NOMO-1 treated with DMSO at 0.1 percent for 48 hours (cell line): ENCODE measurements around the gene SCT.
A peak's percentile ranks its signal among the peaks of the same experiment; 100 is the strongest.

Experiments
- DNase-seq: peaks from one replicate; lab custom pipeline; 2025; ENCODE audit not compliant: unreplicated experiment; lab: John Stamatoyannopoulos, UW

The SCT gene

DNA sequence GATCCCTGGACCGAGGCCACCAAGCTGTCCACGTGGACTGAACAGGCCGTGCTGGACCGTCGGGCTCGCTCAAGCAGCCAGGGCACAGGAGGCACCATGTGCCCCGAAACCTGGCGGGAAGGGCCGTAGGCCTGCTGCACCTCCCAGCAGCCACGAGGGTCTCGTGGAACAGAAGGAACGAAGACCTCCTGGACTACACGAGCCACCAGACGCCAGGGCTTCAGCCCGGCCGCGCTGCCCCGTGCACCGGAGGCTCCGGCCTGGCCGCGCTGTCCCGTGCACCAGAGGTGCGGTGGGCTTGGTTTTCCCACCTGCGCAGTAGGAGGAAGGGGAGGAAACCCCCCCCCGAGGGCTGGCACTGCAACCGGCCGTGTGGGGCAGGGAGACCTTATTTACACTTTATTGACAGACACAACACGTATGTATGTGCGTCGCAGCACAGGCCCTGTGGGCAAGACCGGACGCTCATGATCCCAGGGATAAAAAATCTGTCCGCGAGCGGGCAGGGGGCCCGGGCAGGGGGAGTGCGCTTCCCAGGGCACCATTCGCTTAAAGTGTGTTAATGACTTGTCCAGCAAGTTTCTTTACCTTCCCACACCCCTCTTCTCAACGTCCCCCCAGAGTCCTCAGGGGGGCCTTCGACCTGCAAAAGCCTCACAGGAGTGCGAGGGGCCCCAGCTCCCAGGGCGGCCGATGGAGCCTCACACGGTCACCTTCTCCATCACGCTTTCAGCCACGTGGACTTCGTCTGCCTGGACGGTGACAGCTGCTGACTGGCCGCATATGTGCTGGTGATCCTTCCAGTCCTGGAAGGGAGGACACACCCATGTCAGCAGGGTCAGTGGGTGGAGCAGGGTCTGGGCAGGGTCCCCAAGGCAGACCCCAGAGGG, 17.1 kb upstream of the SCT start:
- no peak for DNase-seq

DNA sequence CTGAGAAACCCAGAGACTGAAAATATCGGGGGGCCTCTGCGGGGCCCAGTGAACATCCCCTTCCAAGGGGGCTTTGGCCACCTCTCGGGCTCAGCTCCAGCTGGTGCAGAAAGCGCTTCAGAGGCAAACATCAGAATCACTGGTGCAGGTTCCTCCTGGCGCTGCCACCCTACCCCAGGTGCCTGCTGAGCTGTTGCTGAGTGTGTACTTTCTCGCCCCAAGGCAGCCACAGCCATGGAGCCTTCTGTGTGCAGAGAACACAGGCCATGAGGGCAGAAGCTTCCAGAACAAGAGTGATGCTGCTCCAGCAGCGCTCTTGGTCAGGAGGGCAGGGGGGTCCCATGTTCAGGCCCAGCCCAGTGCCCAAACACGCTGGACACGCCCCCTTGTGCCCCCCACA, 16.4 kb upstream of the SCT start:
- DNase-seq = no peak

DNA sequence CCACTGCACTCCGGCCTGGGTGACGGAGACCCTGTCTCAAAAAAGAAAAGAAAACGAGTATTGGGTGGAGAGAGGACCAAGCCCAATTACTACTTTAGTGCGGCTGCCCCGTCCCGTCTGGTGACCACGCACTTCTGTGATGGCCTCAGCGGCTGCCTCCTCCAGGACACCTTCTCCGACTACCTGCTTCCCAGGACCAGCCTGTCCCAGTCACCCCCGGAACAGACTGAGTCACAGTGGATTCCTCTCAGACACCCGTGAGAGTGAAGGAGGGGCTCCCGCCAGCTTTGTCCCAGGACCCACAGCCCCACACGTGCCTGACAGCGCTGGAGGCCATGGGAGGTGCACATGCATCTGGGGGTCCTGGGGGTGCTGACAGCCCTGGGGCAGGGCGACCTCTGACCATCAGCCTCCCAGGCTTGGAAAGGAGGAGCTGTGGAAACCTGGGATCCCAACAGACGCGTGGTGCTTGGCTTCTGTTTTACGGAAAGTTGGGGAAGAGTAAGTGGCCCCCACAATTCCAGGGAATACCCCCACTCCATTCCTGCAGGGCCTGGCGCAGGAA, 14.9 kb upstream of the SCT start:
- DNase-seq = no peak

DNA sequence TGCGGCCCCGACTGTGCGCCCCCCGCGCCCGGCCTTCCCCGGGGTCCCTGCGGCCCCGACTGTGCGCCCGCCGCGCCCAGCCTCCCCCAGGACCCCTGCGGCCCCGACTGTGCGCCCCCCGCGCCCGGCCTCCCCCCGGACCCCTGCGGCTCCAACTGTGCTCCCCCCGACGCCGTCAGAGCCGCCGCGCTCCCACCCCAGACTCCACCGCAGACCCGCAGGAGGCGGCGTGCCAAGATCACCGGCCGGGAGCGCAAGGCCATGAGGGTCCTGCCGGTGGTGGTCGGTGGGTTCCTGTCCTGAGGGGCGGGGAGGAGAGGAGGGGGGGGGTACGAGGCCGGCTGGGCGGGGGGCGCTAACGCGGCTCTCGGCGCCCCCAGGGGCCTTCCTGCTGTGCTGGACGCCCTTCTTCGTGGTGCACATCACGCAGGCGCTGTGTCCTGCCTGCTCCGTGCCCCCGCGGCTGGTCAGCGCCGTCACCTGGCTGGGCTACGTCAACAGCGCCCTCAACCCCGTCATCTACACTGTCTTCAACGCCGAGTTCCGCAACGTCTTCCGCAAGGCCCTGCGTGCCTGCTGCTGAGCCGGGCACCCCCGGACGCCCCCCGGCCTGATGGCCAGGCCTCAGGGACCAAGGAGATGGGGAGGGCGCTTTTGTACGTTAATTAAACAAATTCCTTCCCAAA, 13.2 kb upstream of the SCT start:
- no peak for DNase-seq

DNA sequence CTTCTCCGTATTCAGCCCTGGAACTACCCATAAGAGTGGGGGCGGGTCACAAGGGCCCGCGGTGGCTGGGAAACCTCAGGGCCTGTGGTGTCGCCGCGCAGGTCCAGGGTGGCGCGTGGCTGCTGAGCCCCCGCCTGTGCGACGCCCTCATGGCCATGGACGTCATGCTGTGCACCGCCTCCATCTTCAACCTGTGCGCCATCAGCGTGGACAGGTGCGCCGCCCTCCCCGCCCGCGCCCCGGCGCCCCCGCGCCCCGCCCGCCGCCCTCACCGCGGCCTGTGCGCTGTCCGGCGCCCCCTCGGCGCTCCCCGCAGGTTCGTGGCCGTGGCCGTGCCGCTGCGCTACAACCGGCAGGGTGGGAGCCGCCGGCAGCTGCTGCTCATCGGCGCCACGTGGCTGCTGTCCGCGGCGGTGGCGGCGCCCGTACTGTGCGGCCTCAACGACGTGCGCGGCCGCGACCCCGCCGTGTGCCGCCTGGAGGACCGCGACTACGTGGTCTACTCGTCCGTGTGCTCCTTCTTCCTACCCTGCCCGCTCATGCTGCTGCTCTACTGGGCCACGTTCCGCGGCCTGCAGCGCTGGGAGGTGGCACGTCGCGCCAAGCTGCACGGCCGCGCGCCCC, 12.5 kb upstream of the SCT start:
- no peak for DNase-seq

DNA sequence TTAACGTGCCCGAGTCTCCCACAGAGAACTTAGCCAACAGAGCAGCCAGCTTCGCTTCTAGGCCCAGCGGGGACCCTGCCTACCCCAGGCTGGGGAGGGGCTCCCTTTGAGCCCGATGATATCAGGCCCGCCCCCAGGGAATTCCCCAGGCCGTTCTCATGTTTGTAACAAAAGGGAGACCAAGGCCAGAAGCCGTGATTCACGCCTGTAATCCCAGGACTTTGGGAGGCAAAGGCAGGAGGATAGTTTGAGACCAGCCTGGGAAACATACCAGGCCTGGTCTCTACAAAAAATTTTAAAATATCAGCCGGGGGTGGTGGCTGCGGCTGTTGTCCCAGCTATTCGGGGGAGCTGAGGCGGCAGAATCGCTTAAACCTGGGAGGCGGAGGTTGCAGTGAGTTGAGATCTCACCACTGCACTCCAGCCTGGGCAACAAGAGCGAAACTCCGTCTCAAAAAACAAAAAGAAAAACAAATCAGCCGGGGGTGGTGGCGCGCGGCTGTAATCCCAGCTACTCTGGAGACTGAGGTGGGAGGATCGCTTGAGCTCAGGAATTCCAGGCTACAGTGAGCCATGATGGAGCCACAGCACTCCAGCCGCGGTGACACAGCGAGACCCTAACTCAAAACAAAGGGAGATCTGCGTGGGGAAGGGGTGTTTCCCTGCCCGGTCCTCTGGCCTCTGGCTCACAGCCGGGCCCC, 11.8 kb upstream of the SCT start:
- no peak for DNase-seq

DNA sequence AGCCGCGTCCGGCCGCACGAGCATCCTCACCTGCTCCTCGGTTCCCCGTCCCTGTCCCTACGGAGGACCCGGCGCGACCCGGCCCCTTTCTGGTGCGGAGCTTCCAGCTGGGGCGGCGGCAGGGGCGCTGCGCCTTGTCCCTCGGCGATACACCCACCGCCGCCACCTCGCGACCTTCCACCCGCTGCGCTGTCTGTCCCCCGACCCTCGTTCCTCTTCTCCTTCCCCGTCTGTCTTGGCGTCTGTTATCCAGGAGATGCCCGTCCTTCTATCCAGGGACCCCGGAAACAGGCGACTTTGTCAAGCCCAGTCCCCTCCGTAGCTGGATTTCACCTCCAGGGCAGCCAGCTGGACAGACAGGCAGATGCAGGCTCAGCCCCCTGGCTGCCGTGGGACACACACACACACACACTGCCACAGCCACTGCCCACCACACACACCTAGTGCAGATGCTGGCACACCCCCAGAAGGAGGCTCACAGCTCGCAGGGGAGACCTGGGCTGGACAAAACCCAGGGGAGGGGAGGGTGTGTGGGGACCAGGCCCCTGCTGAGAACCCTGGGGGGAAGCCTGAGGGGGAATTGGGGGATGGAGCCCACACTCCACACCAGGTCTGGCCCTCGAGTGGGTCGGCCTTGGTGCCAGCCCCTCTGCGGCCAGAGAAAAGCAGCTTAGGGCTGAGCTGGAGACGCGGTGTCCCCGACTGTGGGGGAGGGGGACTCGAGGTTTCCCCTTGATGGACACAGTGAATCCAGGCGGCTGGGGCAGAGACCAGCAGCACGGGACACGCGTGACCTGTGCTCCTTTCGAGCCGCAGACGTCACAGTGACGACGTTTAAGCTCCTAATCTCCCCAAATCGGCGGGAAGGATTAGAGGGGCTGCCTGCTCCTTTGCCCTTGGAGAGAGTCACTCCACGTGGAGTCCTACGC, 10.9 kb upstream of the SCT start:
- no peak for DNase-seq

DNA sequence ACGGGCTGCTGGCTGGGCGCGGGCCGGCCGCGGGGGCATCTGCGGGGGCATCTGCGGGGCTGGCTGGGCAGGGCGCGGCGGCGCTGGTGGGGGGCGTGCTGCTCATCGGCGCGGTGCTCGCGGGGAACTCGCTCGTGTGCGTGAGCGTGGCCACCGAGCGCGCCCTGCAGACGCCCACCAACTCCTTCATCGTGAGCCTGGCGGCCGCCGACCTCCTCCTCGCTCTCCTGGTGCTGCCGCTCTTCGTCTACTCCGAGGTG, 10.3 kb upstream of the SCT start:
- DNase-seq = no peak

DNA sequence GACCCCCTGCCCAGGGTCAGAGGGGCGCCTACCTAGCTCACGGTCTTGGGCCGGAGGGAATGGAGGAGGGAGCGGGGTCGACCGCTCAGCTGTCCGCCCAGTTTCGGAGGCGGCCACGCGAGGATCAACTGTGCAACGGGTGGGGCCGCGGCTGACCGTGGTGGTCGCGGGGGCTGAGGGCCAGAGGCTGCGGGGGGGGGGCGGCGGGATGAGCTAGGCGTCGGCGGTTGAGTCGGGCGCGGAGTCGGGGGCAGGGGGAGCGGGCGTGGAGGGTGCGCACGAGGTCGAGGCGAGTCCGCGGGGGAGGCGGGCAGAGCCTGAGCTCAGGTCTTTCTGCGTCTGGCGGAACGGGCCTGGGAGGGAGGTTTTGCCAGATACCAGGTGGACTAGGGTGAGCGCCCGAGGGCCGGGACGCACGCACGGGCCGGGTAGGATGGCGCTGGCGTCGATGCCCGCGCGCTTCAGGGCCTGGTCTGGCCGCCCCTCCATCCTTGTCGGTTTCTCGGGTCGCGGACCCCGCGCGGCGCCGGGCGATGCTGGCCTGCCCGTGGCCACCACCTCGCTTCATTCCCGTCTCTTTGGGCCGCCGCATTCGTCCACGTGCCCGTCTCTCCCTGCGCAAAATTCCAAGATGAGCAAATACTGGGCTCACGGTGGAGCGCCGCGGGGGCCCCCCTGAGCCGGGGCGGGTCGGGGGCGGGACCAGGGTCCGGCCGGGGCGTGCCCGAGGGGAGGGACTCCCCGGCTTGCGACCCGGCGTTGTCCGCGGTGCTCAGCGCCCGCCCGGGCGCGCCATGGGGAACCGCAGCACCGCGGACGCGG, 9.7 kb upstream of the SCT start, which contains the start of gene DRD4:
Gene DRD4 (plus strand): TSS at position 759 of the 822 bp plus-strand sequence. CDS start 36 bp downstream, at position 795.
- no peak for DNase-seq

DNA sequence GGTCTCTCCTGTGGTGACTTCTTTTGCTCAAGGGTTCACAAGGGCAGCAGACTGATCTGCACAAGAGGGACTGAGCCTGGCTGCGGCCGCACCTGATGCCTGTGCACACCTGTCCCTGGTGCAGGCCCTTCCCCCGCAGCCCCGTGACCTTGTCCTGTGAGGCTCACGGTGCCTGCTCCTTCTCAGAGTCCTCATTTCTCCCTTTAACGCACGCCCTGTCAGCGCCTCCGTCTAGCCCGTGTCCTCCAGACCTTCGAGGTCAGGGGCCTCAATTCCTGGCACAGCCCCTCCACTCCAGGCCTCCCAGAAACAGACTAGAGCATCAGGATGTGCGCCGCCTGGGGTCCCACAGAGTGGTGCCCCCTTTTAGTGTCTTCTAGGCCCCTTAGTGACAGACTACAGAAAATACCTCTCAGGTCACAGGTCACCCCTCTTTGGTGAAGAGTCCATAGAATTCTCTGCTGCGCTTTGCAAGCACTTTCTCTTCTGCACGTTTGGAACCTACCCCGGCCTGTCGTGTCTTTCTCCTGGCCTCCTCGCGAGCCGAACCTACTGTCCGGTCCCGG, 9.0 kb upstream of the SCT start:
- no peak for DNase-seq

DNA sequence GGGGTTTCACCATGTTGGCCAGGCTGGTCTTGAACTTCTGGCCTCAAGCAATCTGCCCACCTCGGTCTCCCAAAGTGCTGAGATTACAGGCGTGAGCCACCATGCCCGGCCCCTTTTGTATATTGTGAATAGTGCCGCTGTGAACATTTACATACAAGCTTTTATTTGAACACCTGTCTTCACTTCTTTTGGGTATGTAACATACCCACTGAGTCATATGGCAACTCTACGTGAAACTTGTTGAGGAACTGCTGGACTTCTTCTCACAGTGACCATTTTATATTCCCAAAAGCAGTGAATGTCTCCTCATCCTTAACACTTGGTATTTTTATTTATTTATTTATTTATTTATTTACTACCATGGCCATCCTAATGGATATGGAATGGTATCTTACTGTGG, 3.9 kb upstream of the SCT start:
- DNase-seq = no peak

DNA sequence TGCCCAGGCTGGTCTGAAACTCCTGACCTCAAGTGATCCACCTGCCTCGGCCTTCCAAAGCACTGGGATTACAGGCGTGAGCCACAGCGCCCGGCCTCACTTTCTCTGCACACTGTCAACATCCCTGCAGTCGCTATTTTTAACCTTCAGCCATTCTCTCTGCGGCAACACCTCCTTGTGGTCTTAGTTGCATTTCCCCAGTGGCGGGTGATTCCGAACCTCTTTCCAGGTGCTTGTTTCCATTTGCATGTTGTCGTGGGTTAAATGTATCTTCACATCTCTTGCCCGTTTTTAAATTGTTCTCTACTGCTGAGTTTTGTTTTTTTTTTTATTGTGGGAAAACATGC, 2.2 kb upstream of the SCT start:
- peak; percentile 37 for DNase-seq

DNA sequence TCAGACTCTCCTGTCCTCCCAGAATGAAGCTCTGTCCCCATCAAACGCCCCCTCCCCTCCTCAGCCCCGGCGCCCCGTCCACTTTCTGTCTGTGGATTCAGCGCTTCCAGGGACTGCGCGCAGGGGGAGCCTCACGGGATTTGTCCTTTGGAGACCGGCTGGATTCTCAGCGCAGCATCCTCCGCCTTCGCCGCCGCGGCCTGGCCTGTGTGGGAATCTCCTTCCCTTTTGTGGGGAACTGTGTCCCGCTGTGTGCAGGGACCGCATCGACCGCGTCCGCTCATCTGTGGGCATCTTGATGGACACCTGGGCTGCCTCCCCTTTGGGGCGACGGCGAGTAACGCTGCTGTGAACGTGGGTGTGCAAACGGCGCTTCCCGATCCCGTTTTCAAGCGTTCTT, 1.1 kb upstream of the SCT start:
- no peak for DNase-seq

DNA sequence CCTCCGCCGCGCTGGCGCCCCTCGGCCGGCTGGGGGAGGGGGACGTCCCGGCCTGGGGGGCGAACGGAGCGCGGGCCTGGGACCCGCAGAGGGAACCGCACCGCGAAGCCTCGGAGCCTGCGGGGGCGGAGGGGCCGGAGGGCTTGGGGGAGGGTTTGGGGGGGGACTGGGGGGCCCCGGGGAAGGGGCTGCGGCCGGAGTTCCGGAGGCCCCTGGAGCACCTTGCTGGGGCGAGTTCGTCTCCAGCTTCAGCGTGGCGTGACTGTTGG, 261 bp upstream of the SCT start:
- no peak for DNase-seq

DNA sequence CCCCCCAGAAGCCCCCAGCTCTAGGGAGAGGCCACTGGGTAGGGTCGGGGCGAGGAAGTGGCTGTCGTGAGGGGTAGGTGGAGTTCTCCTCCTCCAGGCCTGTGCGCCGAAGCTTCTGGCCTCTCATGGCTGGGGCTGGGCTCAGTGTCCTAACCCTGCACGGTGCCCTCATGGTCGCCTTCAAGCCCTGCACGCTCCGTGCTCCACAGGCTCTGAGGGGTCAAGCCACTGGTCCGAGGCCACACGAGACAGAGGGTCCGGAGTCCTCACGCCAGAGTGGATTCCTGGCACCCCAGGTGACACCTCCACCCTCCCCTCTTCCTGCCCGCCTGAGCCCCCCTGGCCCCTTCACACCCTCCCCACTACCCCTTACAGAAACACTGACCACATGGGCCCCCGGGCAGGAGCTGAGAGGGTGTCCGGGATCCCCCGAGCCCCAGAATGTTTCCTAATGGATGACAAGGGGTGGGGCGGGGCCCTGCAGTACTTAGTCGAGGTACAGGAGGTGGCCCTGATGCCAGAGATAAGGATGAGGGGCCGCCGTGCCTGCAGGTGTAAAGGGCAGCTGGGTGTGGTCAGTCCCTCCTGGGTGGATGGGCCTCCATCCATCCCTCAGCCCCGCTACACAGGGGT, 1.2 kb downstream of the SCT start:
- no peak for DNase-seq

DNA sequence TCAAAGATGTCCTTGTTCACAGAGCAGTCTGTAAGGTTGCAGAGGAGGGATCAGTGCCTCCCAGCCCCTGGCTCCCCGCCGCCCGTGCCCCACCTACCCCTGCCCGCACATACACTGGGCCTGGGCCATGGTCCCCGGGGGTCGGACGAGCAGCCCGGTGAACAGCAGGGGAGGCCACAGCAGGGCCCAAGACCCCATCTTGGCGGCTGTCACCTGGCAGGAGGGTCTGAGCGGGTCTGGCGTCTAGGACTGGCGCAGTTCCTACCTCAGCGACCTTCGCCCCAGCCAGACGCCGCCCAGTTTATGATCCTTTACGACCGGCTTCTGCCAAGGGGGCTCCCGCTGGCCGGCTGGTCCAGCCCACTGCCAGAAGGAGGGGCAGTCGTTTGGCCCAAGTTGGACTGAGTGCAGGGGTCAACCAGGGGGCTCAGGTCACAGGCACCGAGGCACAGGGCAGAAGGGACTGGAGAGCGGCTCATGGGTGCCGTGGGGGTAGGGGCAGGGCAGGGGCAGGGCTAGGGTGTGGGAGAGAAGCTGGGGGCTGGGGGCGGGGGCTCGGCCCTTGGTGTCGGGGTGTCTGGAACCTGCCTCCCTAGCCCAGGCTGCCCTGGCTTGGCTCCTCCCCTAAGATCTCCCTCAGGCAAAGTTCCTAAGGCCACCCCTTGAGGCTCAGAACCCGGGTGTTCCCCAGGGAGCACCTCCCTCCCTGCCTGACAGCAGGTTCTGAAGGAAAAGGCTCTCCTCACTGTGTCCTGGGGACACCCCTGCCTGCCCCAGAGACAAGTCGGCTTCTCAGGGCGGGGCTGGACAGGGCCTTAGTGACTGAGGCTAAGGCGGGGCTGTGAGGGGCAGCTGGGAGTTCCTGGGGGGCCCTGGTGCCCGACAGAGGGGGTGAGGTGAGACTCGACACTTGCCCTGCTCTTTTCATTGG, 2.0 kb downstream of the SCT start, which contains the start of gene CDHR5:
Gene CDHR5 (minus strand): TSS at position 251 of the 931 bp plus-strand sequence. CDS start 53 bp downstream, at position 198.
- no peak for DNase-seq

DNA sequence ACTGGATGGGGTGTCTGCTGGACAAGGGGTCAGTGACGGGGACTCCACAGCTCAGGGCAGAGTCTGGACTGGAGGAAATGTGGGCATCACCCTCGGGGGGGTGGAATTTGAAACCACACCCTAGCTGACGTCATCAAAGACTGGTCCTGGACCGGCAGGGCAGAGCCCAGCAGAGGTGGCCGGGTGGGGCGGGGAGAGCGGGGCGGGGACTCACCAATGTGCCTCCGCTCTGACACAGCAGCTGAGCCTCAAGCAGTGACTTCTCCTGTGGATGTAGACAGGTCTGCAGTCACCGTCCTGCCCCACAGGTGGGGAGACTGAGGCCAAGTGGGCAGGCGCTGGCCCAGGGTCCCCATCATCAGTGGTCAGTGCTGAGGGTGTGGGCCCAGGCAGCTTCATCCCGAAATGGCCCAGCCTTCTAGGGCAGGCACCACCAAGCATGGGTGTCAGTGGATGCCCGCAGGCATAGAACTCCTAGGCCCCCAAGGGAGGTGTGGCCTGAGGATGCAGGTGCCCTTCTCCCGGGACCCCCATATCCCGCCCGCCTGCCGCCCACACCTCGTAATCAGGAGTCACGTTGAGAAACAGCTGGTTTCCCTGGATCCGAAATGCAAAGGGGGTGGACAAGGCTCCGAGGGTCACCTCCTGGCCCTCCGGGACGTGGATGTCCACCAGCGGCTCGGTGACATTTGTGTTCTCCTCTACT, 2.8 kb downstream of the SCT start:
- DNase-seq = no peak
